Hematopoietic multipotent progenitor cell treated with erythropoietin and hydrocortisone succinate and interleukin-3 and kit ligand, for 15 days (in vitro differentiated cells): ENCODE measurements around the gene MPHOSPH10.
"Not testable (repeated sequence)": the region's sequence is repeated elsewhere in the genome, so short reads cannot be mapped to it uniquely, and the experiment has no call there.

Experiments
- DNase-seq: peaks from one replicate; pipeline ENCODE4 v3.0.0-alpha.2; 2015; ENCODE audit warnings: low spot score

The MPHOSPH10 gene

DNA sequence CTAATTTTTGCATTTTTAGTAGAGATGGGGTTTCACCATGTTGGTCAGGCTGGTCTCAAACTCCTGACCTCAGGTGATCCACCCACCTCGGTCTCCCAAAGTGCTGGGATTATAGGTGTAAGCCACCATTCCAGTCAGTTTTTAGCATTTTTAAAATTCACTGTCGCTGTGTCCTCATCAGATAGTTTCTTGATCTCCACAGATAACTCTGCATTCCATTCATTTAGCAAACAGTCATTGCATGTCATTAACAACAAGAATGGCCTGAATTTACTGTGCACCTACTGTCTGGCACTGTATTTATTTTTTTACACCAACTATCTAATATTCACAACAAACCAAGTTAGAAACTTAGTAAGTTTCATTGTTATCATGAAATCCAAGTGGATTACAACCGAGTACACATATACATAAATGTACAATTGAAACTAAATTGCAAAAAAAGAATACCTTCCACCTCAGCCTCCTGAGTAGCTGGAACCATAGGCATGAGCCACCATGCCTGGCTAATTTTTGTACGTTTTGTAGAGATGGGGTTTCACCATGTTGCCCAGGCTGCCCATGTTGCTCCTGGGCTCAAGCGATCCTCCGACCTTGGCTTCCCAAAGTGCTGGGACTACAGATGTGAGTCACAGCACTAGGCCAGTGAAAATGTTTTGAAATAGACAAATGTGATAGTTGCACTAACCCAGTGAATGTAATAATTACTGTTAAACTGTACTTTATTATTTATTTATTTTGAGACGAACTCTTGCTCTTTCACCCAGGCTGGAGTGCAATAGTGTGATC, 4.7 kb upstream of the MPHOSPH10 start:
- no peak for DNase-seq

DNA sequence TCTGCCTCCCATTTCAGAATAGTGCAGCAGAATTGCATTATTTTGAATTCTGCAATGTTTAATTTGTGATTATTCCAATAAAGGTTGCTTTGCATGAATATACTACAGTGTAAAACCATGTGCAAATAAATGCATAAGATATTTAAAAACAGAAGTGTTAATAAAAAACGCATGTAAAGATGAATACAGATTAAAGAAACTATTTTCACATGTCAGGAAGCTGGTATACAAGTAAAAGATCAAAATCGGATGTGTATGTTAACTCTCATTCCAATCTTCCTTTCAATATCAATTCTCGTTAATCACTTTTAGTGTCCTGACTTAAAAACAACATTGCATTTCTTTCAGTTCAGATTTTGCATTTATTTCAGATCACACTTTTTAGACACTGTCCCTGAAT, 3.5 kb upstream of the MPHOSPH10 start:
- DNase-seq: no peak

DNA sequence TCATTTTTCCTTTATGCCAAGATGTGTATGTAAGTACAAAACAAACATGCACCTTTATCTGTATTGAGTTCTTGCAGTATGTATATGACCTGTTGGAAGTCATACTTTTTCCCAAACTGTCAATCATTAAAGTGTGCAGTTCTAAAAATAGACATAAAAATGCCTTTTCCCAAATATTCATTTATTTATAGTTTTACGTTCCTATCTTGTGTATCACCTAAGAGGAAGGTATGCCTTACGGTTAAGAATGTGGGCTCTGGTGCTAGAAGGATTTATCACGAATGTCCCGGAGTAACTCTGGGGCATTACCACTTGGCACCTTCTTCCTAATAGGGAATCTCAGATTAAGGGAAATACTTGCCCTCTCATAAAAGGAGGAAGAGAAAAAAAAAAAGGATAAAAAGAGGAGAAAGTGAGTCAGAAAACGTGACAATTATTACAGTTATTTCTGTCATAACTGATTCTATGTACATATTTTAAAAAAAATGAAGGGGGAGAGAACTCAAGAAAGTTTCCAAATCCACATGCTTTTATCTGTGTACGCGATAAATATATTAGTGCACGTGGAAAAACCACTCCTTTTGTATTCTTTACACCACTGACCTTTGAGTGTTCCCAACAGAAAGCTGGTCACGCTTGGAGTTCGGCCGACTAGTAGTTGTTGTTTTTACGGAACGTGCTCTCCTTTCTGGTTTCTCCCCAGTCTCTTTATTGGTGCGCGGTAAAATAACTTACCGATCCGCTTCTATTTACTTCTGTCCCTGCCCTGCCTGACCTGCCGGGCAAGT, 1.1 kb upstream of the MPHOSPH10 start:
- DNase-seq: peak; percentile 12

DNA sequence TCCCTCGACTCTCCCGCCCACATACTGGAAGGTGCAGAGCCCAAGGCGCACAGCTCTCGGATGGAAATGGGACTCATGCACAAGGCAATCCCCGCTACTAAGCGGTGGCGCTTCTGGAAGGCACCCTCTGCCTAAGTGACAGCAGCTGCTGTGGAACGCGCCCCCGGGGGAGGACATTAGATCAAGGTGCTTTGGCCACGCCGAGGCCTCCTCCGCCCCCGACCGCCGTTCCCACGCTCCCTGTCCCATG, 607 bp upstream of the MPHOSPH10 start:
- no peak for DNase-seq

DNA sequence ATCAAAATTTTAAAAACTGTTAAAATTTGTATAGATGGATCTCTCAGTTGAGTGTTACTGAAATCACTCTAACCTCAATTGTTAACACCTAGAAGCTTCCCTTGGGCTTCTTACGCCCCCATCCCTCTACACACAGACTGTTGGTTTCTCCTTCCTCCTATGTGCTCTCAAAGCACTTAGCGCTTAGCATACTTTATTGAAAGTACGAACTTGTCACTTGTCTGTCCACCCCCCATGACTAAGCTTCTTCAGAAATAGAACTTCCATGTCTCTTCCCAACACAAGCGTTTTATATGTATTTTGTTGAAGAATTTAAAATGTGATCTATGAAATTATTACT, 441 bp downstream of the MPHOSPH10 start:
- peak; percentile 27 for DNase-seq

DNA sequence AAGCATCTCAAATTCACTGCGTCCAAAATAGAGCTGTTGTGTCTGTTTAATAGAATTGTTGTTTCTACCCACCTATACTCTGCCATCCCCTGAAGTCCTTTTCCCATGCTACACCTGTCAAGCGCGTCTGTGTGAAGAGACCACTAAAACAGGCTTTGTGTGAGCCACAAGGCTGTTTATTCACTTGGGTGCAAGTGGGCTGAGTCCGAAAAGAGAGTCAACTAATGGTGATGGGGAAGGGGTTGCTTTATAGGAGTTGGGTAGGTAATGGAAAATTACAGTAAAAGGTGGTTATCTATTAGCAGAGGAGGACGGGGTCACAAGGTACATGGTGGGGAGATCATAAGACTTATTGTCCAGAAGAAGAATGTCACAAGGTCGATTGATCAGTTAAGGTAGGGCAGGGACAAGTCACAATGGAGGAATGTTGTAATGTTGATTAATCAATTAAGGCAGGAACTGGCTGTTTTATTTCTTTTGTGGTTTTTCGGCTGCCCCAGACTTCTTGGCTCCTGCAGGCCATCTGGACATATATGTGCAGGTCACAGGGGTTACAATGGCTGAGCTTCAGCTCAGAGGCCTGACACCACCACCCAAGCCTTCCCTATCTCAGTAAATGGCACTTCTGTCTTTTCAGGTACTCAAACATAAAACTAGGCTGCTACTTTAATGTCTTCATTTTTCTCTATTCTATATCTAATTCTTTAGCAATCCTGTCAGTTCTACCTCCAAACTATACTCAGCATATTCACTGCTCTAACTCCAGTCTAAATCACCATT, 1.1 kb downstream of the MPHOSPH10 start:
- not testable (repeated sequence) for DNase-seq

DNA sequence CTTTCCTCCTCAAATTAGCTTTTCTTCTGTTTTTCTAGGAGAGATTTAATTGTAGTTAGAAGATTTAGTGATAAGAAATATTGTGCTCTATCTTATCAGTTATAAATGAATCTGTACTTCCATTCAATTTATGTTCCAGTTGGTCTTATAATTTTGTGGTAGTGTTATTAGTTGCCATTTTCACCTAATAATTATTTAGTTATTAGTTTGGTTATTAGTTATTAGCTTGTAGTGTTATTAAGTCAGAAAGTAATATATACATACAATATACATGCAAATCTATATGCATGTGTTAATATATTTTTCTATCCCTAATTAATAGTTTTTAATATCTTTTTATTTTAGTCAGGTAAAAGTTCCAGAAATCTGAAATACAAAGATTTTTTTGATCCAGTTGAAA, 3.2 kb downstream of the MPHOSPH10 start:
- DNase-seq: no peak

DNA sequence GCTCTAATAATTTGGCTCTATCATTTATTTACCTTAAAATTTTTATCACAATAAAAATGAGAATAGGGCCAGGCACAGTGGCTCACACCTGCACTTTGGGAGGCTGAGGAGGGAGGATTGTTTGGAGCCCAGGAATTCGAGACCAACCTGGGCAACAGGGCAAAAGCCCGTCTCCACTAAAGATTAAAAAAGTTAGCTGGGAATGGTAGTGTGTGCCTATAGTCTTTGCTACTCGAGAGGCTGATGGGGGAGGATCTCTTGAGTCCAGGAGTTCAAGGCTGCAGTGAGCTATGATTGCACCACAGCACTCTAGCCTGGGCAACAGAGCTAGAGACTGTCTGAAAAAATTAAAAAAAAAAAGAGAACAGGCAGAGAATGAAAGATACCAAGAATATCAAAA, 5.7 kb downstream of the MPHOSPH10 start:
- DNase-seq: no peak

DNA sequence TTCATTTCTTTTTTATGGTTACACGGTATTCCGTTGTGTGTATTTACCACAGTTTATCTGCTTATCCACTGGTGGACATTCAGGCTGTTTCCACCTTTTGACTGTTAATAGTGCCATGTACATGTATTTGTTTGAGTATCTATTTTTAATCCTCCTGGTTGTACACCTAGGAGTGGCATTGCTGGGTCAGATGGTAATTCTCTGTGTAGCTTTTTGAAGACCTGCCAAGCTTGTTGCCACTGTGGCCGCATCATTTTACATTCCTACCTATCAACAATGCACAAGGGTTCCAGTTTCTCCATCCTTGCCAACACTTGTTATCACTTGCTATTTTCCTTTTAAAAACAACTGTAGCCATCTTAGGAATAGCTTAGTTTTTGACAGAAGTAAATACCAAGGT, 13.3 kb downstream of the MPHOSPH10 start:
- DNase-seq: no peak

DNA sequence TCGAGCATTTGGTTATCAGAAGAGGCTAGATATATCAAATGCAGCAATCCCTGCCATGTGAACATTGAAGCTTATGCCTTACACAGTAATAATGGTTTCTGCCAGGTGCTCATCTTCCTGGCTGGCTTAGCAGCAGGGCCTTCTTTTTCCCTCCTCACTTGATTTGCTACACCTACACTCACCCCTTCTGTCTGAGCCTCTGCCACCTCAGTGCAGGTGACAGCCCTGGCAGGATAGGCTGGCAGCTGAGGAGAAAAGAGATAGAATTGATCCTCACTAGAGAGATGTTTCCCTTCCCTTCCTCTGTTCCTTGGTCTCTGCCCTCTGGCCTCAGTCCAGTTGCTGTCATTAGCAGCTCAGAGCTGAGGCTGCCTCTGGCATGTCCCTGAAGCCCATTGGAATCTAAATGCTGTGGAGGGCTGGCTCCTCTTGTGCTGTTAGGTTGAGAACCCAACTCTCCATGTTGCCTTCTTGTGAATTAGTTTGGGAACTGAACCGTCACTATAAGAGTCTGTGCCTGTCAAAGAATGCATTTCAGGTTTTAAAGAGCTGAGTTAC, 18.2 kb downstream of the MPHOSPH10 start:
- no peak for DNase-seq

DNA sequence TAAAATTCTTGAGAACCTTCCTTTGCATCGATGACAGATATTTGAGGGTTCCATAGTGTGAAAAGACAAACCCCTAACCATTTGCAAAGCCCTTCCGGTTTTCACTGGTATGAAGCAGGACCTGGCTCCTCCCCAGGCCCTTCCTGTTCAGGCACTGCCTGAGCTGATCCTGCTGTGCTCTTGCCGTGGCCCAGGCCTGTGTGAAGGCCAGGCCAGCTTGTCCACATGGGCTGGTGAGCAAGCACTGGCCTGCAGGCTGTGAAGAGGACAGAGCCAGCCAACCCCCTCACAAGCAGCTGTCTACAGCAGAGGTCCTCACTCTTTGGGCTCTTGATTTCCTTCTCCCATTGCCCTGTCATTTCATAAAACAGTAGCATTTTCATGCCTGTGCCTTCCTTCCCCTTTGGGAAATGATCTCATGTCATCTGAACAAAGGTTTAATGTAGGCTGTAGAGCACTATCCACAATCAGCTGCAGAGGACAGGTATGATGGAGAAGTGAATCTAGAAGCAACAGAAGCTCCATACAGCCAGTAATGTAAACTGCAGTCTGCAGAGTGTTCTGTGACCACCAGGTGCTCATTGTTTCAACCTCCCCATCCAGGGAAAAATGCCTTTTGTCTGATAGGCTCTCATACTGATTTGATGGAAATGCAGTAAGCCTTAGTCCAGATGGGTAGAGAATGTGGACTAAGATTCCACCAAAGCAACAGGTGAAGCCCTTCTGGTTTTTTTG, 19.8 kb downstream of the MPHOSPH10 start:
- no peak for DNase-seq

DNA sequence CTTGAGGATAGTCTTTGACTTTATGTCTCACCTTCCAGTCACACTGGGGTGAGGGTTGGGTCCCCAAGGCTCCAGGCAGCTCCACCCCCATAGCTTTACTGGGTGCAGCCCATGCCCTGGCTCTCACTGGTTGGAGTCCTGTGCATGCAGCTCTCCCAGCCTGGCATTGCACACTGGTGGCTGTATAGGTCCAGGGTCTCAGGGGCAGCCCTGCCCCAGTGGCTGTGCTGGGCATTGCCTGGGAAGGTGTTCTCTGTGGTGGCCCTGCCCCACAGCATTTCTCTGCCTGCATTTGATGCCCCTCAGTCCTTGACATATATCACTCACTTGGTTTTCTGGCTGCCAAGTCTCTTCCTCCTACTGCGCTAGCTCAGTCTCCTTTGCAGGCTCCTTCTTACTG, 21.2 kb downstream of the MPHOSPH10 start:
- DNase-seq: no peak

DNA sequence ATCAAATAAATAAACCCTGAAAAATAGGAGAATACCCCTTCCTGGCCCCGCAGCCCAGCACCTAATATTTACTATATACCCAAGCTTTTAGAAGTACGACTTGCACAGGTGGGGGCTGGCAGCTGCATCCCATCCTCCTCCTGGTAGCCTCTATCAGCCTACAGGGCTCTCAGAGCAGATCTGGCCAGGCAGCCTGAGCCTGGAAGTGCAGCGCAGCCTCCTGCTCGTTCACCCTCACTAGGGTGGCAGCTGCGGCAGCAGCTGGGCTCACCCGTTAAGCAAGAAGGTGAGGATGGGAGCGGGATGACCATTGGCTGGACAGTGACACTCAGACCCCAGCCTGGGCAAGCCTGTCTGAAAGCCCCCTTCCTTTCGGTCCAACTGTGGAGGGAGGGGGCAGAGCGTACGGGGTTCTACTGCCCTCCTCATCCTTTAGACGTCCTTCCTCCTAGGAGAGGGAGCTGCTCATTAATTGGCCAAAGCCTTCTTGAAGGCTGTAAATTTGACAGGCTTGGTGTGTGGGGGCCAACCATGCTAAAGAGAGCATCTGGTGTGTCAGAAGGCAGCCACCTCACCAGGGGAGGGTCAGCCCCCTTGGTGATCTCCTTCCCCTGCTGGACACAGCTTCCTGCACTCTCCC, 23.3 kb downstream of the MPHOSPH10 start:
- no peak for DNase-seq

DNA sequence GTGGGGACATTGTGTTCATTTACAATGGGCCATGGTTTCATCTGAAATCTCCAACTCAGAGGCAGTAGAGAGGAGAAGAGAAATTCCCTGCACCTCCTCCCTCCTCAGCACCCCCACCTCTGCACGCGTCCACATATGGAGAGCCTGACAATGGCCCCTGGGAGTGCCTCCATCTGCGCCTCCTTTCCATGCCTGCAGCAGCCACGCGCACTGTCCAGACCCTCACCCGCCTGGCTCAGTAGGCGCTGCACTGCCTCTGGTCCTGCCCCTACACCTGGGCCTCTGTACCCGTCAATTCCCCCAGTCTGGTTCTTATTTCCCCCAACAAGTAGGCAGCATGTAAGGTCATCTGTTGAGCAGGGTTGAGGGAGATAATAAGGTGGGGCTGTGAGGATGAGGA, 23.8 kb downstream of the MPHOSPH10 start:
- DNase-seq: no peak

DNA sequence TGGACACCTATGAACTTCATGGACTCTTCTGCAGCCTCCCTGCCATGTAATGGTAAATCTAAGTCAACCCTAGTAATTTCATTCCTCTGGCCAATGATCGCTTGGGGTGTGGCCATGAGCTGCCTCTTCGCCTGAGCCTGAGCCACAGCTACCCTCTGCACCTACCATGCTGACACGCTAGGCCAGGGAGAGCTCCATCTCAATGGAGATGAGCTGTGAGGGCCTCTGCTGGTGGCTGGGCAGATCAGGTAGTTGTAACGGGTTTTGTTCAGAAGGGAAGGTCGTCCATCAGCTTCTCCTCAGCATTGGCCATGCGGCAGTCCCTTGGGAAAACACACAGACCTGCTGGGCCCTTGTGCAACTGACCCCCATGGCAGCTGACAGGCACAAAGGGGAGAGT, 24.4 kb downstream of the MPHOSPH10 start:
- no peak for DNase-seq

DNA sequence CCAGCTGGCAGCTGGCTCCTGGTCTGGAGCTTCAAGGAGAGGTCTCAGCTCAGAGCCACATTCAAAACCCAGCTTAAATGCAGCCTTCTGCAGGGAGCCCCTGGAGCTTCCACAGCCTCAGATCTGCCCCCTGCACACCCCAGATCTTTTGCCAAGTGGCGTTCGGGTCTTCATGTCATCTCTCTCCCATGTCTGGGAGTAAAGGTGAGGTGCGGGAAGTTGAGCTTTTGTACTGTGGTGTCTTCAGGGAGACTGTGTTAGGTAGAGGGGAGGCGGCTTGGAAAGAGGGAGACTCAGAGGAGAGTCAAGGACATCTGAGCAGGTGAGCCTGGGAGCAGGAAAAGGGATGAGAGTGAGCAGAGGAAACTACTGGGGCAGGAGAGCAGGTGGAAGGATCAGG, 25.4 kb downstream of the MPHOSPH10 start:
- no peak for DNase-seq

DNA sequence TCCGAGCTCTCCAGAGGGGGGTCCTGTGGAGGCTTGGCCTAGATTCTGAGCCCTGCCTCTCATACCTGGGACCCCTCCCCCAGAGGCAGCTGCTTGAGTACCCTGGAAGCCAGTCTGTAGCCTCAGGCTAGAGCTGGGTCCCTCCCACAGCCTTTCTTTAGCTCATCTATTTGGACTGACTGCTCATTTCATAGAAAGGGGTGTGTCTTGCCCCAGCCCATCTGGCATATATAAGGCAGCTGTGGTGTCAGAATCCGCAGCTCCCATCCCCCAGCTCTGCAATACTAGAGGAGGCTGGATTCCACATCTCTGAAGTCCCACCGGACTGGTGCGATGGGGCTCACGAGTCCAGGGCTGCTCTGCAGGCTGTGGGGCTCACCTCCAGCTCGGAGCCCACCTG, 26.1 kb downstream of the MPHOSPH10 start:
- DNase-seq: no peak

DNA sequence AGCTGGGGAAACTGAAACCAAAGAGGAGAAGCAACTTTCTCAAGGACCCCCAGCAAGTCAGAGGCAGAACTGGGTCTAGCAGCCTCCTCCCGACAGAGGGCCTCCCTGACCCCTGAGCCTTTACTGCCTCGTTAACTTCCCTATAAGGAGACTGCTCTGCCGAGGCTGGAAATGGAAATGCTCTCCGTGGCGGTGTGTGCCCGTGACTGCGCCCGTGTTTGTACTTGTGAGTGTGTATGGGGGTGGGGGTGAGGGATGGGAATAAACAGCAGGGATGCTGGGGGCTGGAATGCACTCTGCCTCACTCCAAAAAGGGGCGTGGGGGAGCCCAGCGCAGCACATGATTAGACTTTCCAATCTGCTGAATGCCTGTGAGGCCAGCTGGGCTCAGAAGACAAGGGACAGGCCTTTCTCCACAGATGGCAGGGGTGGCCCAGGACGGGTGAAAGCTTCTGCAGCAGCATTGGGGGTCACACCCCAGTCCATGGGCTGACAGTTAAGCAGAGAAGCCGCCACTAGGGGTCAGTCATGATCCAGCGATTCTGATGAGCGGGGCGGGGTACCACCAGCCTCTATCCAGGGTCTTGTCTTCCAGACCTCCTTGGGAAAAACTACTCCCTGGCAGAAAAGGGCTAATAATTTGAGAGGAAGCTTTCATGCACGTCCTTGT, 26.8 kb downstream of the MPHOSPH10 start:
- peak; percentile 64 for DNase-seq

DNA sequence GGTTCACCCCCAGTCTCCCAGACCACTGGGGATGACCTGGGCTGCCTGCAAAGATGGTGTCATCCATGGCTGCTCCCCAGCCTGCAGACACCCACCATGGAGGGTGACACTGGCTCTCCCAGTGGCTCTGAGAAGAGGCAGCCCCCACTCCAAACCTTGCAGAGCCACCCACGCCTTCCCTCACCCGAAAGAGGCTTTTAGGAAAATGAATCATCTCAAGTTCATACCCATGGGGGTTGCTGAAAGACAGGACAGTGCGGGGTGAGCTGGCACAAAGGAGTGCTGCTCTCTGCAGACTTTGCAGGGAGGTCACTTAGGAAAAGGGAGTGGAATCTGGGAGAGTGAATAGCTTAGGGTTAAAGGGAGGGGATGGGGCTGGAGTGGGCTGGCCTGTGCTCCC, 36.4 kb downstream of the MPHOSPH10 start:
- no peak for DNase-seq

DNA sequence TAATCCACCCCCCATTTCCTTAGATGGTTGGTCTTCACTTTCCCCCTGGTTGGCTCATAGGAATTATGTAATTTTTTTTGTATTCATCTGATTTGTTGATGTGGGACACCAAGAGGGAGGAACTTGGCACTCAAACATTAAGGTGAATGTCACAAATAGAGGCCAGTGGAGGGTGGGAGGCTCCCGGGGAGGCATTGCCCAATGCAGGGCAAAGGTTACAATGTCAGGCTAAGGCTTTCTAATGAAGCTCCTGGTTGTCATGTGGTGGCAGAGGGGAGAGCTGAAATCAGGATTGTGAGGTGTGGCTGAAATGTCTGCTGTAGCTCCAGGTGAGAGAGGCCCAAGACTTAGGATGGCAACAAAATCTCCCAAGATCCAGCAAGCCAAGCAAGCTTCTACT, 42.7 kb downstream of the MPHOSPH10 start:
- DNase-seq: no peak

DNA sequence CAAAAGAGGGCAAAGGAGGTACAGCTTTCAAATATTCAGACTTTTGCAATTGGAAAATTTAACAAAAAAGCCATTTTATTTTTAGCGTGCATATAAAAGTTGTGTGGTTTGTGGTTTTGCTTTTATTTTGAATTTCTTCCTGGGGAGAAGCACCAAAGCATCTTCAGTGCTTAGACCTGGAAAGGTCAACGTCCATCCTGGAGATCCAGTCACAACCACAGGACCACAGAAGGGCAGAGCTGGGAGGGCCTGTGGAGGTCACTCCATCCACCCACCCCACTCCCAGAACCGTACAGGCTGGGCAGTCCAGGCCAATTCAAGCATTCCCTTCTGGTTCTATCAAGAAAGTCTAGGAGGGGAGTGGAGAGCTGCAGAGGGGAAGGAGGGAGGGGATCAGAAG, 43.8 kb downstream of the MPHOSPH10 start:
- DNase-seq: no peak
